H1 (cell line): ENCODE data around the gene PSMD7. TPM values are rescaled to one million over a fixed set of nuclear protein-coding genes. Genes with fewer than 3 reads are reported as not detected.

Experiments used
- CTCF ChIA-PET: fragments of 300-600 bp; sonication (Branson Sonifier 250); formaldehyde crosslinking; loops from one replicate; lab custom pipeline; 2021; ENCODE audit not compliant: partially characterized antibody; lab: Charles Lee
- POLR2A ChIA-PET: fragments of 300-600 bp; sonication (Branson Sonifier 250); formaldehyde crosslinking; loops from one replicate; lab custom pipeline; 2021; ENCODE audit warnings: inconsistent platforms; ENCODE audit not compliant: partially characterized antibody; lab: Charles Lee
- DNase-seq, 2 experiments: peaks; one replicate each; pipeline versions ENCODE4 v3.0.0 to v3.0.0-alpha.2; 2010 to 2022; ENCODE audit warnings: low spot score in 2 of 2, low read depth in 1 of 2, mixed read lengths in 1 of 2
- FAIRE-seq: peaks from 2 replicates; lab custom pipeline; 2011; peaks lifted over from hg19 to GRCh38; lab: Jason Lieb, UNC
- H2AFZ ChIP-seq: 2 replicates; pipeline ENCODE4 v1.8.1; 2012; ENCODE audit warnings: low read length, inconsistent platforms
- H2AK5ac ChIP-seq: 2 replicates; pipeline ENCODE4 v1.6.1; 2013; ENCODE audit warnings: low read depth, low read length
- H2BK120ac ChIP-seq: replicated peaks from 2 replicates; pipeline ENCODE3; 2013; ENCODE audit warnings: low read depth, low read length, inconsistent platforms
- H2BK12ac ChIP-seq: 2 replicates; pipeline ENCODE4 v1.6.1; 2013; ENCODE audit warnings: low read depth, low read length
- H2BK15ac ChIP-seq: 2 replicates; pipeline ENCODE4 v1.6.1; 2013; ENCODE audit warnings: low read length
- H2BK20ac ChIP-seq: 2 replicates; pipeline ENCODE4 v1.6.1; 2013; ENCODE audit warnings: low read length
- H2BK5ac ChIP-seq: 2 replicates; pipeline ENCODE4 v1.6.1; 2013; ENCODE audit warnings: low read depth, low read length
- H3K14ac ChIP-seq: 2 replicates; pipeline ENCODE4 v1.6.1; 2013; ENCODE audit warnings: inconsistent platforms; ENCODE audit not compliant: insufficient read length
- H3K18ac ChIP-seq: 2 replicates; pipeline ENCODE4 v1.6.1; 2013; ENCODE audit warnings: low read length; ENCODE audit errors: extremely low read depth
- H3K23ac ChIP-seq: 2 replicates; pipeline ENCODE4 v1.6.1; 2013; ENCODE audit warnings: inconsistent platforms; ENCODE audit not compliant: insufficient read length
- H3K23me2 ChIP-seq: 2 replicates; pipeline ENCODE4 v1.6.1; 2013; ENCODE audit warnings: low read depth, low read length
- H3K27ac ChIP-seq: 2 replicates; pipeline ENCODE4 v1.6.1; 2011; ENCODE audit warnings: low read depth, low read length, inconsistent platforms
- H3K27me3 ChIP-seq, 4 experiments: replicated peaks in 1 of 4; 1 replicate in 1 of 4; 2 replicates in 3 of 4; pipeline versions ENCODE4 v1.6.1 to v1.8.1; 2011 to 2013; ENCODE audit warnings: low read length in 3 of 4, mild to moderate bottlenecking in 3 of 4, inconsistent platforms in 2 of 4, mixed read lengths in 2 of 4, moderate library complexity in 1 of 4; ENCODE audit not compliant: control insufficient read depth in 3 of 4, insufficient read depth in 3 of 4; ENCODE audit errors: extremely low read depth in 1 of 4
- H3K36me3 ChIP-seq, 4 experiments: 2 replicates each; pipeline versions ENCODE4 v1.6.1 to v1.8.1; 2011 to 2013; ENCODE audit warnings: mild to moderate bottlenecking in 4 of 4, low read length in 3 of 4, moderate library complexity in 2 of 4, control low read depth in 1 of 4, inconsistent platforms in 1 of 4; ENCODE audit not compliant: insufficient read depth in 4 of 4, control insufficient read depth in 2 of 4
- H3K4ac ChIP-seq: replicated peaks from 2 replicates; pipeline ENCODE3; 2013; ENCODE audit warnings: low read length, low read depth, mixed read lengths, inconsistent platforms; ENCODE audit not compliant: insufficient read length
- H3K4me1 ChIP-seq, 4 experiments: replicated peaks in 1 of 4; 1 replicate in 1 of 4; 2 replicates in 3 of 4; pipeline versions ENCODE4 v1.6.1 to v1.8.1; 2011 to 2013; ENCODE audit warnings: low read length in 3 of 4, inconsistent platforms in 2 of 4, mixed read lengths in 1 of 4; ENCODE audit not compliant: insufficient read depth in 4 of 4, control insufficient read depth in 3 of 4
- H3K4me2 ChIP-seq, 2 experiments: 2 replicates each; pipeline versions ENCODE4 v1.6.1 to v1.8.1; 2011 to 2013; ENCODE audit warnings: low read depth in 2 of 2, low read length in 2 of 2, control low read depth in 1 of 2, inconsistent platforms in 1 of 2, mild to moderate bottlenecking in 1 of 2; ENCODE audit not compliant: insufficient read depth in 1 of 2
- H3K4me3 ChIP-seq, 4 experiments: fragments of 200-600, 300-600 bp in 1 of 4; sonication (generic), shearing (Covaris generic), sonication (Bioruptor Twin) in 1 of 4; 2 replicates each; pipeline versions ENCODE4 v1.5.1 to v1.8.1; 2011 to 2016; ENCODE audit warnings: low read length in 4 of 4, low read depth in 3 of 4, control low read depth in 2 of 4, inconsistent platforms in 2 of 4, mild to moderate bottlenecking in 2 of 4, mixed read lengths in 1 of 4, moderate library complexity in 1 of 4; ENCODE audit not compliant: insufficient read depth in 2 of 4; ENCODE audit errors: extremely low read depth in 1 of 4
- H3K56ac ChIP-seq: replicated peaks from 2 replicates; pipeline ENCODE3; 2013; ENCODE audit warnings: low read depth, mild to moderate bottlenecking, mixed read lengths, low read length, inconsistent platforms; ENCODE audit not compliant: insufficient read length
- H3K79me1 ChIP-seq: 2 replicates; pipeline ENCODE4 v1.6.1; 2013; ENCODE audit warnings: low read depth, low read length, control low read depth
- H3K79me2 ChIP-seq, 2 experiments: 2 replicates each; pipeline versions ENCODE4 v1.6.1 to v1.8.1; 2012 to 2013; ENCODE audit warnings: low read length in 2 of 2, mild to moderate bottlenecking in 2 of 2, inconsistent platforms in 1 of 2; ENCODE audit not compliant: insufficient read depth in 2 of 2, control insufficient read depth in 1 of 2
- H3K9ac ChIP-seq, 4 experiments: replicated peaks in 1 of 4; 1 replicate in 1 of 4; 2 replicates in 3 of 4; pipeline versions ENCODE4 v1.6.1 to v1.8.1; 2011 to 2013; ENCODE audit warnings: low read depth in 3 of 4, low read length in 3 of 4, control low read depth in 2 of 4, mild to moderate bottlenecking in 2 of 4, moderate library complexity in 2 of 4, inconsistent platforms in 1 of 4; ENCODE audit errors: extremely low read depth in 1 of 4
- H3K9me3 ChIP-seq, 2 experiments: 2 replicates each; pipeline versions ENCODE4 v1.6.1 to v1.8.1; 2012 to 2013; ENCODE audit warnings: mild to moderate bottlenecking in 2 of 2, moderate library complexity in 2 of 2, control low read depth in 1 of 2, inconsistent platforms in 1 of 2, low read depth in 1 of 2, low read length in 1 of 2, mixed read lengths in 1 of 2; ENCODE audit not compliant: insufficient read depth in 2 of 2
- H4K20me1 ChIP-seq, 2 experiments: replicated peaks in 1 of 2; 2 replicates each; pipeline versions ENCODE3 to v1.8.1; 2011 to 2013; ENCODE audit warnings: inconsistent platforms in 2 of 2, low read length in 2 of 2, mild to moderate bottlenecking in 1 of 2; ENCODE audit not compliant: insufficient read depth in 2 of 2, control insufficient read depth in 1 of 2
- H4K5ac ChIP-seq: 2 replicates; pipeline ENCODE4 v1.6.1; 2013; ENCODE audit warnings: low read length, low read depth, mixed read lengths, inconsistent platforms; ENCODE audit not compliant: insufficient read length
- H4K8ac ChIP-seq: 2 replicates; pipeline ENCODE4 v1.8.0; 2013; ENCODE audit warnings: mild to moderate bottlenecking, moderate library complexity, low read length, inconsistent platforms; ENCODE audit not compliant: insufficient read depth; ENCODE audit errors: extremely low read depth
- H4K91ac ChIP-seq: replicated peaks from 2 replicates; pipeline ENCODE3; 2013; ENCODE audit warnings: low read length, mixed read lengths, inconsistent platforms; ENCODE audit not compliant: insufficient read length
- CBX8 ChIP-seq: fragments of 300-800, 300-1000 bp; sonication (generic); IDR thresholded peaks from 2 replicates; pipeline ENCODE4 v1.7.1; 2016; ENCODE audit warnings: low read depth, low read length, borderline replicate concordance
- RNF2 ChIP-seq: fragments of 200-900, 300-1000 bp; sonication (generic); IDR thresholded peaks from 2 replicates; pipeline ENCODE4 v1.7.1; 2016; ENCODE audit warnings: borderline replicate concordance, low read depth, mild to moderate bottlenecking, antibody characterized with exemption, low read length; ENCODE audit not compliant: poor library complexity, severe bottlenecking; ENCODE audit errors: missing control alignments
- SIX5 ChIP-seq: IDR thresholded peaks from 2 replicates; pipeline ENCODE4 v1.6.1; 2011; ENCODE audit warnings: mild to moderate bottlenecking, low read depth, low read length
- SP2 ChIP-seq: IDR thresholded peaks from 2 replicates; pipeline ENCODE4 v1.6.1; 2012; ENCODE audit warnings: mild to moderate bottlenecking, low read length, inconsistent platforms
- YY1 ChIP-seq: IDR thresholded peaks from 2 replicates; pipeline ENCODE4 v1.6.1; 2011; ENCODE audit warnings: low read depth, mild to moderate bottlenecking, low read length
- WGBS, 2 experiments: shearing (Covaris generic) in 1 of 2; methylation state at CpG; one replicate each; pipeline versions ENCODE4 v1.1.6 to v1.1.7; 2013 to 2015; ENCODE audit warnings: low lambda C conversion rate in 2 of 2, mixed read lengths in 2 of 2, inconsistent platforms in 1 of 2, low coverage in 1 of 2, missing lambda C conversion rate in 1 of 2; ENCODE audit not compliant: insufficient replicate concordance in 2 of 2, insufficient coverage in 1 of 2, insufficient read length in 1 of 2; ENCODE audit errors: extremely low coverage in 1 of 2, missing lambda C conversion rate in 1 of 2; 5-methylcytosine and 5-hydroxymethylcytosine counted together
- polyA plus RNA-seq, 7 experiments: library from polyadenylated mRNA; depleted of rRNA in 3 of 7; stranded (reverse) in 5 of 7; unstranded in 2 of 7; fragments of >200 nt in 5 of 7; fragments of 200-250 nt in 2 of 7; gene quantifications; 1 replicate in 5 of 7; 2 replicates in 1 of 7; 4 replicates in 1 of 7; pipeline versions ENCODE4 v1.2.1 to v1.2.3, GENCODE V29; 2011 to 2013; ENCODE audit warnings: missing spikeins in 2 of 7, mixed read lengths in 2 of 7
- total RNA-seq: library from RNA; stranded (reverse); fragmentation: NEBNext Ultra II Directional; extraction: Animal tissue kit (Norgen Biotek cat#: 25700); gene quantifications from 2 replicates; pipeline ENCODE4 v1.2.1, GENCODE V29; 2021

PSMD7 gene
- total and polyA plus RNA-seq, 2 of the 8 experiments (the other 6 are each of a cell fraction or from before 2014, with no cell fraction given) = 91.1 to 148 TPM

- Histone ChIP-seq H3K14ac (no peak overlapping the region), H4K20me1 (peaks cover 0 to 12% of the 10 kb centered on the region in 2 experiments), H3K4me2 (peak overlapping the region; percentile 79 to 95), H4K5ac (no peak overlapping the region), H2AK5ac (no peak overlapping the region), H3K27ac (no peak overlapping the region), H3K4ac (no peak overlapping the region), H4K91ac (no peak overlapping the region), H4K8ac (no peak overlapping the region), H3K23me2 (peaks cover 2% of the 10 kb centered on the region; the same call in 1 of the 2 replicates), H3K4me1 (no peaks in the 10 kb centered on the region; a peak in 1 of 7 replicates), H2BK12ac (no peak overlapping the region), H2BK5ac (no peak overlapping the region), H2BK20ac (no peak overlapping the region), H3K18ac (no peak overlapping the region), H3K36me3 (peaks cover 27 to 46% (median 41%) of the 10 kb centered on the region in 4 experiments), H3K9me3 (no peaks in the 10 kb centered on the region), H3K23ac (no peak overlapping the region), H2AFZ (no peak overlapping the region), H2BK15ac (no peak overlapping the region), H3K27me3 (no peaks in the 10 kb centered on the region; a peak in 1 of 7 replicates), H3K79me2 (peaks cover 20 to 35% of the 10 kb centered on the region in 2 experiments), H3K9ac (no peak overlapping the region), H3K56ac (no peak overlapping the region), H3K79me1 (peaks cover 3% of the 10 kb centered on the region; the same call in 1 of the 2 replicates), H2BK120ac (no peak overlapping the region), H3K4me3 (peak overlapping the region in 3 of 4 experiments; percentile 74 to 96 (median 76); a peak in 5 of 8 replicates)
- ChIA-PET CTCF (interaction anchor here (0.9 to 3.0 kb wide), 3 partner anchors 9 to 27 kb away, joined by 4 to 11 read pairs (median 6); no protein-coding TSS in a partner anchor), POLR2A (interaction anchor here (0.6 to 3.8 kb wide), 6 partner anchors 8 to 29 kb away, joined by 3 to 29 read pairs (median 4); no protein-coding TSS in a partner anchor)
- DNase-seq (no peak), FAIRE-seq (no peak)
- TF ChIP-seq YY1 (no peak), CBX8 (no peak), SP2 (no peak), RNF2 (no peak), SIX5 (no peak)
- 100% methylated on average over 2 of the region's 2 CpGs; no CpG with 5 or more reads in 1 of the 2 experiments for WGBS, 2 experiments
These were observed 1.5 kb downstream of the PSMD7 start for GRCh38 chr16:74298104-74298503.
